ENCODE measurements around the gene MYL12A. TPM values are rescaled to one million over a fixed set of nuclear protein-coding genes. Genes with fewer than 3 reads are reported as not detected.

Gene MYL12A
- total and polyA plus RNA-seq, 2 of the 4 experiments (the other 2 are of a cell fraction), result 549 to 580 TPM

DNA sequence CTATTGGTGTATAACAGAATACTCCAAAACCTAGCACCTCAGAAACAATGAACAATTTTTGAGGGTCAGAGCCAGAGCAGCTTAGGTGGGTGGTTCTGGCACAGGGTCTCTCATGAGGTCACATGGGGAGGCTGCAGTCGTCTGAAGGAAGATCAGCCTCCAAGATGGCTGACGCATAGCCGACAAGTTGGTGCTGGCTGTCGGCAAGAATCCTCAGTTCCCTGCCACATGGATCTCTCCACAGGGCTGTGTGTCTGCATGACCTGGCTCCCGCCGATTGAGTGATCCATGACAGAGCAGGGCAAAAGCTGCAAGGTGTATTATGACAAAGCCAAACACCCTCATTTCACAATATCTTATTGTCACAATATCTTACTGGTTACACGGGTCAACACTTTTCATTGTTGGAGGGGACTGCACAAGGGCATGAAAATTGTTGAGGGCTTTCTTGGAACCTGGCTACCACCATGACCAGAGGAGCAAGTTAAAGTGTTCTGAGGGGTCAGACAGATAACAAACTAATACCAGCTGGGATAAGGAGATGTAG lies 18.5 kb downstream of the MYL12A start:
- Histone ChIP-seq H3K4ac (ENCODE audit: low read depth, low read length) (no peak overlapping the region), H3K18ac (ENCODE audit: low read depth, low read length) (no peak overlapping the region), H2AK9ac (replicated peaks; ENCODE audit: low read depth, low read length, poor library complexity) (no peak overlapping the region), H3K79me1 (ENCODE audit: low read depth in 1 of 2, low read length in 2 of 2) (peaks cover 4 to 63% of the 10 kb centered on the region in 2 experiments), H4K91ac (ENCODE audit: insufficient read depth, low read depth, low read length) (no peak overlapping the region), H3K4me2 (ENCODE audit: low read depth, low read length) (no peak overlapping the region), H2BK120ac (ENCODE audit: low read depth, low read length) (no peak overlapping the region), H2BK5ac (ENCODE audit: low read depth, low read length, poor library complexity, severe bottlenecking) (no peak overlapping the region), H3K9me1 (ENCODE audit: insufficient read depth, low read length) (peaks cover 30% of the 10 kb centered on the region), H3K14ac (replicated peaks; ENCODE audit: low read depth, low read length) (no peak overlapping the region), H4K5ac (ENCODE audit: low read depth, low read length) (no peak overlapping the region), H3K36me3 (ENCODE audit: control insufficient read depth, insufficient read depth, low read length) (no peaks in the 10 kb centered on the region), H3K56ac (ENCODE audit: extremely low read depth, insufficient read depth, low read length) (no peak overlapping the region), H3K4me3 (ENCODE audit: insufficient read depth, low read depth, low read length) (no peak overlapping the region), H3K9ac (ENCODE audit: low read depth, low read length) (no peak overlapping the region), H3K4me1 (ENCODE audit: control insufficient read depth, insufficient read depth, low read length) (peaks cover 16% of the 10 kb centered on the region), H2BK15ac (ENCODE audit: low read depth, low read length) (no peak overlapping the region), H4K20me1 (ENCODE audit: insufficient read depth, low read length) (peaks cover 85% of the 10 kb centered on the region), H3K27me3 (ENCODE audit: control insufficient read depth, insufficient read depth, low read length) (no peaks in the 10 kb centered on the region), H4K8ac (ENCODE audit: low read depth in 2 of 2, low read length in 2 of 2) (no peak overlapping the region), H2AFZ (replicated peaks; ENCODE audit: low read length, poor library complexity) (no peak overlapping the region), H3K23ac (ENCODE audit: low read depth, low read length) (no peak overlapping the region), H3K9me3 (ENCODE audit: control insufficient read depth, insufficient read depth, low read length) (no peaks in the 10 kb centered on the region), H3K27ac (ENCODE audit: insufficient read depth, low read length) (no peak overlapping the region), H2AK5ac (ENCODE audit: low read depth, low read length) (no peak overlapping the region), H2BK20ac (ENCODE audit: low read depth, low read length) (no peak overlapping the region)
- DNase-seq (no peak), ATAC-seq (ENCODE audit: low read depth) (no peak)
- in situ Hi-C loops (cut with MboI; ENCODE audit: low sequenced_read_pairs) (no loop called here), intact Hi-C loops (cut with micrococcal nuclease) (no loop called here), dilution Hi-C loops (cut with HindIII; ENCODE audit: low sequenced_read_pairs, unreplicated experiment) (no loop called here)
- POLR2A ChIA-PET (ENCODE audit: unreplicated experiment), result interaction anchor here (1.0 kb wide), 1 partner anchor 356 kb away, joined by 3 read pairs; no protein-coding TSS in a partner anchor
- TF ChIP-seq MAFK (IDR thresholded peaks at IDR 0.05; ENCODE audit: low read depth, low read length) (no peak), CEBPB (IDR thresholded peaks at IDR 0.05; ENCODE audit: low read depth, low read length) (0 out of 2 replicates have a peak, but pooled peaks have one; percentile 6)
- BruUV-seq (replicated peaks), result no TSS peak
- no CpG with 5 or more reads among the region's 7 CpGs for WGBS, 2 experiments (ENCODE audit: extremely low coverage in 2 of 2, insufficient read length in 1 of 2)
- CTCF ChIA-PET, result interaction anchor here (0.5 to 1.4 kb wide), 4 partner anchors 16 to 400 kb away, joined by 3 to 6 read pairs (median 4); no protein-coding TSS in a partner anchor

All from IMR-90 (cell line).